H9 (cell line): Measurements from ENCODE around the gene SPESP1. TPM values are rescaled to one million over a fixed set of nuclear protein-coding genes. Genes with fewer than 3 reads are reported as not detected.

Experiments used
- DNase-seq: peaks from one replicate; pipeline ENCODE4 v3.0.0-alpha.2; 2017
- H2AFZ ChIP-seq: one replicate; pipeline ENCODE4 v1.6.1; 2013; ENCODE audit warnings: mild to moderate bottlenecking, low read length, control low read depth, moderate library complexity
- H2AK5ac ChIP-seq: 2 replicates; pipeline ENCODE4 v1.6.1; 2013; ENCODE audit warnings: low read length, control low read depth, mixed read lengths; ENCODE audit not compliant: insufficient read length
- H2BK120ac ChIP-seq: one replicate; pipeline ENCODE4 v1.6.1; 2013; ENCODE audit warnings: low read depth, mild to moderate bottlenecking, low read length, control low read depth, inconsistent platforms; ENCODE audit not compliant: poor library complexity, severe bottlenecking
- H2BK12ac ChIP-seq: 2 replicates; pipeline ENCODE4 v1.6.1; 2013; ENCODE audit warnings: low read length, control low read depth, mixed read lengths, low read depth; ENCODE audit not compliant: insufficient read length
- H2BK15ac ChIP-seq: 2 replicates; pipeline ENCODE4 v1.6.1; 2013; ENCODE audit warnings: low read depth, low read length, control low read depth
- H2BK20ac ChIP-seq: one replicate; pipeline ENCODE4 v1.6.1; 2013; ENCODE audit warnings: low read depth, mild to moderate bottlenecking, low read length, control low read depth, inconsistent platforms; ENCODE audit not compliant: poor library complexity, severe bottlenecking
- H2BK5ac ChIP-seq: 2 replicates; pipeline ENCODE4 v1.6.1; 2013; ENCODE audit warnings: low read length, control low read depth, mixed read lengths; ENCODE audit not compliant: insufficient read length
- H3K14ac ChIP-seq: 2 replicates; pipeline ENCODE4 v1.6.1; 2013; ENCODE audit warnings: low read length, control low read depth; ENCODE audit not compliant: insufficient read depth
- H3K18ac ChIP-seq: 2 replicates; pipeline ENCODE4 v1.6.1; 2013; ENCODE audit warnings: low read depth, mild to moderate bottlenecking, mixed read lengths, low read length, control low read depth; ENCODE audit not compliant: insufficient read length
- H3K23ac ChIP-seq: 2 replicates; pipeline ENCODE4 v1.6.1; 2013; ENCODE audit warnings: low read length, control low read depth, mixed read lengths, low read depth; ENCODE audit not compliant: insufficient read length
- H3K23me2 ChIP-seq: 2 replicates; pipeline ENCODE4 v1.6.1; 2013; ENCODE audit warnings: low read depth, mild to moderate bottlenecking, mixed read lengths, low read length, control low read depth; ENCODE audit not compliant: insufficient read length, poor library complexity, severe bottlenecking
- H3K27ac ChIP-seq: 2 replicates; pipeline ENCODE4 v1.5.1; 2013; ENCODE audit warnings: low read length, control low read depth, mixed read lengths, low read depth; ENCODE audit not compliant: insufficient read length
- H3K27me3 ChIP-seq: 2 replicates; pipeline ENCODE4 v1.6.1; 2013; ENCODE audit warnings: low read length, control low read depth, inconsistent platforms; ENCODE audit not compliant: insufficient read depth
- H3K4ac ChIP-seq: 2 replicates; pipeline ENCODE4 v1.6.1; 2013; ENCODE audit warnings: low read depth, mild to moderate bottlenecking, control low read depth, inconsistent platforms, low read length, moderate library complexity
- H3K4me1 ChIP-seq: 2 replicates; pipeline ENCODE4 v1.6.1; 2013; ENCODE audit warnings: low read length, control low read depth, inconsistent platforms; ENCODE audit not compliant: insufficient read depth
- H3K4me2 ChIP-seq: 2 replicates; pipeline ENCODE4 v1.6.1; 2013; ENCODE audit warnings: low read length, control low read depth, mixed read lengths; ENCODE audit not compliant: insufficient read length, insufficient read depth
- H3K56ac ChIP-seq: 2 replicates; pipeline ENCODE4 v1.6.1; 2013; ENCODE audit warnings: low read depth, mild to moderate bottlenecking, mixed read lengths, low read length, control low read depth; ENCODE audit not compliant: insufficient read length
- H3K79me1 ChIP-seq: 2 replicates; pipeline ENCODE4 v1.6.1; 2013; ENCODE audit warnings: low read depth, mild to moderate bottlenecking, moderate library complexity, low read length, control low read depth, inconsistent platforms; ENCODE audit not compliant: insufficient read depth, poor library complexity, severe bottlenecking
- H3K79me2 ChIP-seq: 2 replicates; pipeline ENCODE4 v1.6.1; 2013; ENCODE audit warnings: low read length, control low read depth, inconsistent platforms; ENCODE audit not compliant: insufficient read depth
- H3K9ac ChIP-seq: 2 replicates; pipeline ENCODE4 v1.6.1; 2013; ENCODE audit warnings: low read length, control low read depth, mixed read lengths; ENCODE audit not compliant: insufficient read length; ENCODE audit errors: extremely low read depth
- H3K9me3 ChIP-seq: one replicate; pipeline ENCODE4 v1.6.1; 2013; ENCODE audit warnings: low read depth, low read length, inconsistent platforms; ENCODE audit not compliant: control insufficient read depth
- H3T11ph ChIP-seq: one replicate; pipeline ENCODE4 v1.6.1; 2013; ENCODE audit warnings: mild to moderate bottlenecking, low read length, control low read depth, inconsistent platforms
- H4K20me1 ChIP-seq: one replicate; pipeline ENCODE4 v1.6.1; 2013; ENCODE audit not compliant: control insufficient read depth, insufficient read length, insufficient read depth
- H4K5ac ChIP-seq: 2 replicates; pipeline ENCODE4 v1.6.1; 2013; ENCODE audit warnings: low read depth, mild to moderate bottlenecking, mixed read lengths, low read length, control low read depth; ENCODE audit not compliant: insufficient read length
- H4K8ac ChIP-seq: replicated peaks from 2 replicates; pipeline ENCODE4 v1.6.1; 2013; ENCODE audit warnings: low read length, control low read depth, mixed read lengths, low read depth; ENCODE audit not compliant: insufficient read length
- H4K91ac ChIP-seq: 2 replicates; pipeline ENCODE4 v1.6.1; 2013; ENCODE audit warnings: low read depth, mild to moderate bottlenecking, moderate library complexity, mixed read lengths, low read length, control low read depth; ENCODE audit not compliant: insufficient read length
- H3K27ac Mint-ChIP-seq, 3 experiments: 2 replicates in 2 of 3; 3 replicates in 1 of 3; pipeline ENCODE4 v1.8.0; 2020 to 2021; ENCODE audit warnings: mixed read lengths in 3 of 3, mild to moderate bottlenecking in 1 of 3, moderate library complexity in 1 of 3
- H3K27me3 Mint-ChIP-seq: 2 replicates; pipeline ENCODE4 v1.8.0; 2021; ENCODE audit warnings: low read depth, mild to moderate bottlenecking, moderate library complexity, mixed read lengths
- H3K36me3 Mint-ChIP-seq, 3 experiments: 2 replicates in 2 of 3; 3 replicates in 1 of 3; pipeline ENCODE4 v1.8.0; 2020 to 2021; ENCODE audit warnings: low read depth in 3 of 3, mixed read lengths in 3 of 3; ENCODE audit not compliant: insufficient read depth in 1 of 3
- H3K4me1 Mint-ChIP-seq, 2 experiments: 2 replicates each; pipeline ENCODE4 v1.8.0; 2020; ENCODE audit warnings: mixed read lengths in 2 of 2
- H3K4me3 Mint-ChIP-seq, 2 experiments: 2 replicates in 1 of 2; 3 replicates in 1 of 2; pipeline ENCODE4 v1.8.0; 2020 to 2021; ENCODE audit warnings: mild to moderate bottlenecking in 2 of 2, mixed read lengths in 2 of 2, moderate library complexity in 1 of 2
- H3K9me3 Mint-ChIP-seq, 2 experiments: 2 replicates in 1 of 2; 3 replicates in 1 of 2; pipeline ENCODE4 v1.8.0; 2020; ENCODE audit warnings: mild to moderate bottlenecking in 2 of 2, mixed read lengths in 2 of 2, moderate library complexity in 1 of 2
- WGBS: extraction: QIAGEN DNeasy Blood & Tissue Kit; methylation state at CpG from one replicate; pipeline ENCODE4 v1.1.7; 2013; ENCODE audit warnings: missing lambda C conversion rate, low lambda C conversion rate, mixed read lengths; ENCODE audit not compliant: insufficient read length; ENCODE audit errors: extremely low coverage; 5-methylcytosine and 5-hydroxymethylcytosine counted together
- total RNA-seq: library from RNA; stranded (reverse); gene quantifications from 2 replicates; pipeline ENCODE4 v1.2.1, GENCODE V29; 2021
- TF ChIP-seq, protein P1 (sequence below): fragments of 200-600 bp; sonication (generic); conservative IDR thresholded peaks from 3 replicates; pipeline ENCODE4 v1.8.0; 2021; ENCODE audit warnings: antibody characterized with exemption, mild to moderate bottlenecking

SPESP1 gene
- total RNA-seq, 1 experiment from 2014 or later: not detected

DNA sequence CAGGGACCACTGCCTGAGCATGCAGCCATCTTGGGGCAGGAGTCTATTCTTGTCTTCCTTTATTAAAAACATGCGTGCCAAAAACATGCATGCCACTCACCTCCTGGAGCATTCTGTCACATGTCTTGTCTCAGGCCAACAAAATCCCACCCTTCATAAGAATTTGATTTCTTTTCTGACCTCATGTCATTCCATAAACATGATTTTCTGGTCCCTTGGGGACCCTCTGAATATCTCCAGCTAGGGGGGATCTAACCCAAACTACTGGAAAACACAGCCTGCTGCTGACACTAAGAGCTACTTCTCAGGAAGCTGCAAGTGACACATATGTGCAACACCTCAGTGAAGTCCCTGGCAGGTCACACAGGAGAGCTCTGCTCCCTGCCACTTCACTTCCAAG lies 57.4 kb downstream of the SPESP1 start:
- Histone ChIP-seq H3K4ac (no peak overlapping the region), H3K79me1 (no peaks in the 10 kb centered on the region), H4K5ac (no peak overlapping the region), H3K9me3 (no peaks in the 10 kb centered on the region), H3K4me1 (peaks cover 2% of the 10 kb centered on the region; the same call in 1 of the 2 replicates), H4K20me1 (no peaks in the 10 kb centered on the region), H3K79me2 (no peaks in the 10 kb centered on the region), H2BK20ac (no peak overlapping the region), H4K91ac (no peak overlapping the region), H3K14ac (no peak overlapping the region), H3K9ac (no peak overlapping the region), H3K4me2 (no peak overlapping the region), H3K27ac (no peak overlapping the region), H3K27me3 (no peaks in the 10 kb centered on the region), H3T11ph (no peak overlapping the region), H3K56ac (no peak overlapping the region), H2BK12ac (no peak overlapping the region), H4K8ac (no peak overlapping the region), H2BK5ac (no peak overlapping the region), H2AK5ac (no peak overlapping the region), H2AFZ (no peak overlapping the region), H2BK120ac (no peak overlapping the region), H3K18ac (no peak overlapping the region), H3K23me2 (no peaks in the 10 kb centered on the region), H3K23ac (no peak overlapping the region), H2BK15ac (no peak overlapping the region)
- Mint-ChIP-seq H3K36me3 (peaks cover 7 to 20% (median 12%) of the 10 kb centered on the region in 3 experiments), H3K27me3 (peaks cover 39% of the 10 kb centered on the region), H3K4me3 (no peak overlapping the region), H3K27ac (no peak overlapping the region; a peak in 1 of 7 replicates), H3K9me3 (peaks cover 15 to 21% of the 10 kb centered on the region in 2 experiments), H3K4me1 (peaks cover 21% of the 10 kb centered on the region in 2 experiments)
- WGBS: no CpG with 5 or more reads among the region's 1 CpG
- no peak for DNase-seq
- TF ChIP-seq, protein P1, sequence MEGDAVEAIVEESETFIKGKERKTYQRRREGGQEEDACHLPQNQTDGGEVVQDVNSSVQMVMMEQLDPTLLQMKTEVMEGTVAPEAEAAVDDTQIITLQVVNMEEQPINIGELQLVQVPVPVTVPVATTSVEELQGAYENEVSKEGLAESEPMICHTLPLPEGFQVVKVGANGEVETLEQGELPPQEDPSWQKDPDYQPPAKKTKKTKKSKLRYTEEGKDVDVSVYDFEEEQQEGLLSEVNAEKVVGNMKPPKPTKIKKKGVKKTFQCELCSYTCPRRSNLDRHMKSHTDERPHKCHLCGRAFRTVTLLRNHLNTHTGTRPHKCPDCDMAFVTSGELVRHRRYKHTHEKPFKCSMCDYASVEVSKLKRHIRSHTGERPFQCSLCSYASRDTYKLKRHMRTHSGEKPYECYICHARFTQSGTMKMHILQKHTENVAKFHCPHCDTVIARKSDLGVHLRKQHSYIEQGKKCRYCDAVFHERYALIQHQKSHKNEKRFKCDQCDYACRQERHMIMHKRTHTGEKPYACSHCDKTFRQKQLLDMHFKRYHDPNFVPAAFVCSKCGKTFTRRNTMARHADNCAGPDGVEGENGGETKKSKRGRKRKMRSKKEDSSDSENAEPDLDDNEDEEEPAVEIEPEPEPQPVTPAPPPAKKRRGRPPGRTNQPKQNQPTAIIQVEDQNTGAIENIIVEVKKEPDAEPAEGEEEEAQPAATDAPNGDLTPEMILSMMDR: no peak
